Measurements from ENCODE around the gene NPL. TPM values are rescaled to one million over a fixed set of nuclear protein-coding genes. Genes with fewer than 3 reads are reported as not detected.

Gene NPL
- polyA plus RNA-seq, 1 donor from 2014 or later = 1.2 TPM

- peaks cover 10% of the 10 kb centered on the region for H4K20me1 ChIP-seq (ENCODE audit: insufficient read depth)
- no peak overlapping the region for H3K9ac ChIP-seq (ENCODE audit: low read length)
- no peak overlapping the region for H2AFZ ChIP-seq (ENCODE audit: low read depth, low read length)
- H3K9me2 ChIP-seq (ENCODE audit: insufficient read depth, low read length) = no peaks in the 10 kb centered on the region
- no peak overlapping the region for H3K4me2 ChIP-seq (ENCODE audit: low read length)
- H3K9me3 ChIP-seq (ENCODE audit: low read length) = no peaks in the 10 kb centered on the region
- H3K79me2 ChIP-seq (replicated peaks; ENCODE audit: insufficient read depth, low read length) = peaks cover 45% of the 10 kb centered on the region
- peaks cover 43% of the 10 kb centered on the region for H3K36me3 ChIP-seq (ENCODE audit: insufficient read depth, low read length)
- TF ChIP-seq EZH2 (IDR thresholded peaks at IDR 0.05; ENCODE audit: borderline replicate concordance, insufficient read depth, low read length, poor library complexity, severe bottlenecking) (no peak), SMC3 (conservative IDR thresholded peaks at IDR 0.05; ENCODE audit: poor library complexity) (no peak), TAF1 (IDR thresholded peaks at IDR 0.05; ENCODE audit: low read depth) (no peak), RAD21 (conservative IDR thresholded peaks at IDR 0.05) (no peak), POLR2AphosphoS5 (IDR thresholded peaks at IDR 0.05) (no peak), CTCF (IDR thresholded peaks at IDR 0.05; ENCODE audit: poor library complexity, severe bottlenecking) (no peak), REST (IDR thresholded peaks at IDR 0.05; ENCODE audit: borderline replicate concordance) (no peak), EP300 (conservative IDR thresholded peaks at IDR 0.05; ENCODE audit: poor library complexity, severe bottlenecking) (no peak), MXI1 (conservative IDR thresholded peaks at IDR 0.05; ENCODE audit: poor library complexity, severe bottlenecking) (no peak)
- H3F3A ChIP-seq (ENCODE audit: insufficient read depth, low read length, poor library complexity, severe bottlenecking) = no peaks in the 10 kb centered on the region
- no peak overlapping the region for H3K27ac ChIP-seq (ENCODE audit: low read length)
- no peaks in the 10 kb centered on the region for H3K27me3 ChIP-seq (ENCODE audit: insufficient read depth, low read depth, low read length)
- H3K4me3 ChIP-seq (ENCODE audit: low read length) = no peak overlapping the region
Observed at GRCh38 chr1:182855911-182856310, 66.3 kb downstream of the NPL start.

- Histone ChIP-seq H3K79me2 (replicated peaks; ENCODE audit: insufficient read depth, low read length) (peaks cover 32% of the 10 kb centered on the region), H3K9me2 (ENCODE audit: insufficient read depth, low read length) (no peaks in the 10 kb centered on the region), H3K4me2 (ENCODE audit: low read length) (no peak overlapping the region), H2AFZ (ENCODE audit: low read depth, low read length) (no peak overlapping the region), H4K20me1 (ENCODE audit: insufficient read depth) (peaks cover 13% of the 10 kb centered on the region), H3K9me3 (ENCODE audit: low read length) (no peaks in the 10 kb centered on the region), H3K27ac (ENCODE audit: low read length) (no peak overlapping the region), H3K27me3 (ENCODE audit: insufficient read depth, low read depth, low read length) (no peaks in the 10 kb centered on the region), H3K36me3 (ENCODE audit: insufficient read depth, low read length) (peaks cover 38% of the 10 kb centered on the region), H3K4me3 (ENCODE audit: low read length) (no peak overlapping the region), H3K9ac (ENCODE audit: low read length) (no peak overlapping the region), H3F3A (ENCODE audit: insufficient read depth, low read length, poor library complexity, severe bottlenecking) (no peaks in the 10 kb centered on the region)
- no peak for TF ChIP-seq EZH2 (IDR thresholded peaks at IDR 0.05; ENCODE audit: borderline replicate concordance, insufficient read depth, low read length, poor library complexity, severe bottlenecking)
- TF ChIP-seq CTCF (IDR thresholded peaks at IDR 0.05; ENCODE audit: poor library complexity, severe bottlenecking) = no peak
- no peak for TF ChIP-seq TAF1 (IDR thresholded peaks at IDR 0.05; ENCODE audit: low read depth)
- TF ChIP-seq SMC3 (conservative IDR thresholded peaks at IDR 0.05; ENCODE audit: poor library complexity) = no peak
- TF ChIP-seq REST (IDR thresholded peaks at IDR 0.05; ENCODE audit: borderline replicate concordance) = no peak
- TF ChIP-seq EP300 (conservative IDR thresholded peaks at IDR 0.05; ENCODE audit: poor library complexity, severe bottlenecking) = no peak
- no peak for TF ChIP-seq RAD21 (conservative IDR thresholded peaks at IDR 0.05)
Observed at GRCh38 chr1:182857212-182857611, 67.6 kb downstream of the NPL start.
